ENCODE data around the gene ANO7. TPM values are rescaled to one million over a fixed set of nuclear protein-coding genes. Genes with fewer than 3 reads are reported as not detected.
A peak's percentile ranks its signal among the peaks of the same experiment; 100 is the strongest.

ANO7 gene
- total RNA-seq, 1 experiment from 2014 or later = 0.32 TPM

- no peak for DNase-seq (ENCODE audit: low read depth, low spot score)
- in situ Hi-C loops (cut with HindIII; ENCODE audit: low pct_unique_long_range_greater_than_20kb, low sequenced_read_pairs) = no loop called here
Measured at GRCh38 chr2:241249654-241250053, 61.2 kb downstream of the ANO7 start.

- DNase-seq (ENCODE audit: low read depth, low spot score) = no peak
- in situ Hi-C loops (cut with HindIII; ENCODE audit: low pct_unique_long_range_greater_than_20kb, low sequenced_read_pairs) = no loop called here
Measured at GRCh38 chr2:241252778-241253475, 64.5 kb downstream of the ANO7 start.

GRCh38 chr2:241254904-241255351 is 66.5 kb downstream of the ANO7 start:
- in situ Hi-C loops (cut with HindIII; ENCODE audit: low pct_unique_long_range_greater_than_20kb, low sequenced_read_pairs) = no loop called here
- no peak for DNase-seq (ENCODE audit: low read depth, low spot score)

- DNase-seq (ENCODE audit: low read depth, low spot score) = no peak
- in situ Hi-C loops (cut with HindIII; ENCODE audit: low pct_unique_long_range_greater_than_20kb, low sequenced_read_pairs) = no loop called here
Measured at GRCh38 chr2:241255542-241256167, 67.2 kb downstream of the ANO7 start.

- DNase-seq (ENCODE audit: low read depth, low spot score) = no peak
- in situ Hi-C loops (cut with HindIII; ENCODE audit: low pct_unique_long_range_greater_than_20kb, low sequenced_read_pairs) = no loop called here
Measured at GRCh38 chr2:241256168-241256545, 67.7 kb downstream of the ANO7 start.

GRCh38 chr2:241257419-241258032 is 69.0 kb downstream of the ANO7 start:
- no peak for DNase-seq (ENCODE audit: low read depth, low spot score)
- in situ Hi-C loops (cut with HindIII; ENCODE audit: low pct_unique_long_range_greater_than_20kb, low sequenced_read_pairs) = no loop called here

GRCh38 chr2:241258505-241259280 is 70.2 kb downstream of the ANO7 start:
- in situ Hi-C loops (cut with HindIII; ENCODE audit: low pct_unique_long_range_greater_than_20kb, low sequenced_read_pairs) = no loop called here
- DNase-seq (ENCODE audit: low read depth, low spot score) = no peak

GRCh38 chr2:241260911-241261310 is 72.4 kb downstream of the ANO7 start:
- no peak for DNase-seq (ENCODE audit: low read depth, low spot score)
- in situ Hi-C loops (cut with HindIII; ENCODE audit: low pct_unique_long_range_greater_than_20kb, low sequenced_read_pairs) = no loop called here

GRCh38 chr2:241261628-241262027 is 73.2 kb downstream of the ANO7 start:
- no peak for DNase-seq (ENCODE audit: low read depth, low spot score)
- in situ Hi-C loops (cut with HindIII; ENCODE audit: low pct_unique_long_range_greater_than_20kb, low sequenced_read_pairs) = no loop called here

GRCh38 chr2:241263061-241263460 is 74.6 kb downstream of the ANO7 start:
- in situ Hi-C loops (cut with HindIII; ENCODE audit: low pct_unique_long_range_greater_than_20kb, low sequenced_read_pairs) = no loop called here
- no peak for DNase-seq (ENCODE audit: low read depth, low spot score)

GRCh38 chr2:241265506-241265905 is 77.0 kb downstream of the ANO7 start:
- in situ Hi-C loops (cut with HindIII; ENCODE audit: low pct_unique_long_range_greater_than_20kb, low sequenced_read_pairs) = no loop called here
- DNase-seq (ENCODE audit: low read depth, low spot score) = no peak

GRCh38 chr2:241267249-241268067 is 79.0 kb downstream of the ANO7 start:
- in situ Hi-C loops (cut with HindIII; ENCODE audit: low pct_unique_long_range_greater_than_20kb, low sequenced_read_pairs) = no loop called here
- no peak for DNase-seq (ENCODE audit: low read depth, low spot score)

- DNase-seq (ENCODE audit: low read depth, low spot score) = no peak
- in situ Hi-C loops (cut with HindIII; ENCODE audit: low pct_unique_long_range_greater_than_20kb, low sequenced_read_pairs) = no loop called here
Measured at GRCh38 chr2:241268306-241268705, 79.8 kb downstream of the ANO7 start.

GRCh38 chr2:241268716-241269445 is 80.4 kb downstream of the ANO7 start:
- DNase-seq (ENCODE audit: low read depth, low spot score) = peak; percentile 50
- in situ Hi-C loops (cut with HindIII; ENCODE audit: low pct_unique_long_range_greater_than_20kb, low sequenced_read_pairs) = no loop called here

GRCh38 chr2:241269707-241270520 is 81.4 kb downstream of the ANO7 start:
- no peak for DNase-seq (ENCODE audit: low read depth, low spot score)
- in situ Hi-C loops (cut with HindIII; ENCODE audit: low pct_unique_long_range_greater_than_20kb, low sequenced_read_pairs) = no loop called here

GRCh38 chr2:241270531-241270930 is 82.1 kb downstream of the ANO7 start:
- DNase-seq (ENCODE audit: low read depth, low spot score) = no peak
- in situ Hi-C loops (cut with HindIII; ENCODE audit: low pct_unique_long_range_greater_than_20kb, low sequenced_read_pairs) = no loop called here

Data from SK-MEL-5 (cell line).